WTC11 (cell line): ENCODE data around the gene RGMA. TPM values are rescaled to one million over a fixed set of nuclear protein-coding genes. Genes with fewer than 3 reads are reported as not detected.

Experiments
- ATAC-seq: fragments of 200-7000 bp; cut with Tn5 transposase; 2 replicates; pipeline ENCODE4 v1.10.0; 2021; ENCODE audit warnings: mild to moderate bottlenecking, moderate library complexity
- CTCF ChIA-PET: fragments of 300-600 bp; sonication (Branson Sonifier 250); formaldehyde crosslinking; loops from one replicate; lab custom pipeline; 2021; ENCODE audit warnings: antibody characterized with exemption; lab: Charles Lee
- POLR2A ChIA-PET: fragments of 350-600 bp; sonication (Branson Sonifier 250); formaldehyde crosslinking; loops from one replicate; lab custom pipeline; 2021; ENCODE audit warnings: antibody characterized with exemption; lab: Charles Lee
- DNase-seq: peaks from one replicate; pipeline ENCODE4 v3.0.0; 2021; ENCODE audit warnings: low spot score
- H3K27ac Mint-ChIP-seq: 2 replicates; pipeline ENCODE4 v1.8.0; 2021; ENCODE audit warnings: mixed read lengths
- H3K27me3 Mint-ChIP-seq: 2 replicates; pipeline ENCODE4 v1.8.0; 2021; ENCODE audit warnings: low read depth, mild to moderate bottlenecking, moderate library complexity, mixed read lengths
- H3K36me3 Mint-ChIP-seq: 2 replicates; pipeline ENCODE4 v1.8.0; 2021; ENCODE audit warnings: mixed read lengths
- H3K4me1 Mint-ChIP-seq: 2 replicates; pipeline ENCODE4 v1.8.0; 2022; ENCODE audit warnings: mixed read lengths
- H3K4me3 Mint-ChIP-seq: 2 replicates; pipeline ENCODE4 v1.8.0; 2021; ENCODE audit warnings: mild to moderate bottlenecking, moderate library complexity, mixed read lengths
- H3K9me3 Mint-ChIP-seq: 2 replicates; pipeline ENCODE4 v1.8.0; 2021; ENCODE audit warnings: mixed read lengths
- CBFB ChIP-seq: sonication (generic); formaldehyde crosslinking; IDR thresholded peaks from 2 replicates; pipeline ENCODE4 v1.8.1; 2022; ENCODE audit warnings: mild to moderate bottlenecking, low read depth, missing genetic modification reagents
- CTCF ChIP-seq: fragments of 200-600 bp; IDR thresholded peaks from 2 replicates; pipeline ENCODE4 v1.8.0; 2022; ENCODE audit warnings: antibody characterized with exemption
- ELF4 ChIP-seq: sonication (generic); formaldehyde crosslinking; IDR thresholded peaks from 2 replicates; pipeline ENCODE4 v1.8.1; 2022; ENCODE audit warnings: low read depth, mild to moderate bottlenecking, moderate library complexity, missing genetic modification reagents
- GABPB1 ChIP-seq: sonication (generic); formaldehyde crosslinking; IDR thresholded peaks from 2 replicates; pipeline ENCODE4 v1.8.1; 2023; ENCODE audit warnings: mild to moderate bottlenecking, missing genetic modification reagents
- HMGA2 ChIP-seq: fragments of 250-450 bp; sonication (Bioruptor Pico); IDR thresholded peaks from 2 replicates; pipeline ENCODE4 v1.4.0; 2021; ENCODE audit warnings: mild to moderate bottlenecking, moderate library complexity
- KAT7 ChIP-seq: sonication (generic); formaldehyde crosslinking; IDR thresholded peaks from 2 replicates; pipeline ENCODE4 v1.8.1; 2023; ENCODE audit warnings: missing genetic modification reagents, mild to moderate bottlenecking, borderline replicate concordance
- NFE2L1 ChIP-seq: sonication (generic); formaldehyde crosslinking; IDR thresholded peaks from 2 replicates; pipeline ENCODE4 v1.8.1; 2023; ENCODE audit warnings: missing genetic modification reagents
- NR2C2 ChIP-seq: sonication (generic); formaldehyde crosslinking; IDR thresholded peaks from 2 replicates; pipeline ENCODE4 v1.8.0; 2022; ENCODE audit warnings: mild to moderate bottlenecking, missing genetic modification reagents
- SMAD4 ChIP-seq: sonication (generic); formaldehyde crosslinking; IDR thresholded peaks from 2 replicates; pipeline ENCODE4 v1.8.0; 2022; ENCODE audit warnings: mild to moderate bottlenecking, missing genetic modification reagents
- TP53 ChIP-seq: sonication (generic); formaldehyde crosslinking; IDR thresholded peaks from 2 replicates; pipeline ENCODE4 v1.8.1; 2023; ENCODE audit warnings: mild to moderate bottlenecking, missing genetic modification reagents
- USF1 ChIP-seq: sonication (generic); formaldehyde crosslinking; IDR thresholded peaks from 2 replicates; pipeline ENCODE4 v1.8.0; 2022; ENCODE audit warnings: mild to moderate bottlenecking, missing genetic modification reagents
- ZNF232 ChIP-seq: sonication (generic); formaldehyde crosslinking; IDR thresholded peaks from 2 replicates; pipeline ENCODE4 v1.8.0; 2022; ENCODE audit warnings: mild to moderate bottlenecking, missing genetic modification reagents
- ZNF416 ChIP-seq: fragments of 250-450 bp; sonication (Bioruptor Pico); IDR thresholded peaks from 2 replicates; pipeline ENCODE4 v1.9.0; 2021; ENCODE audit warnings: mild to moderate bottlenecking, inconsistent platforms
- ZNF423 ChIP-seq: fragments of 250-450 bp; sonication (Bioruptor Pico); IDR thresholded peaks from 2 replicates; pipeline ENCODE4 v2.1.2; 2022; ENCODE audit warnings: mild to moderate bottlenecking, moderate library complexity
- total RNA-seq: library from RNA; stranded (reverse); gene quantifications from 3 replicates; pipeline ENCODE4 v1.2.3, GENCODE V29; 2021
- TF ChIP-seq, protein P1 (sequence below): fragments of 250-450 bp; sonication (Bioruptor Pico); IDR thresholded peaks from 2 replicates; pipeline ENCODE4 v1.8.0; 2021; ENCODE audit warnings: mild to moderate bottlenecking
- TF ChIP-seq, protein P2 (sequence below): sonication (generic); formaldehyde crosslinking; IDR thresholded peaks from 2 replicates; pipeline ENCODE4 v1.8.0; 2023; ENCODE audit warnings: missing genetic modification reagents
- TF ChIP-seq, protein P3 (sequence below): fragments of 250-450 bp; sonication (Bioruptor Pico); IDR thresholded peaks from 2 replicates; pipeline ENCODE4 v1.9.0; 2021; ENCODE audit warnings: moderate library complexity, mild to moderate bottlenecking, inconsistent platforms, borderline replicate concordance
- TF ChIP-seq, protein P4 (sequence below): fragments of 250-450 bp; sonication (Bioruptor Pico); IDR thresholded peaks from 2 replicates; pipeline ENCODE4 v2.1.2; 2022; ENCODE audit warnings: mild to moderate bottlenecking, moderate library complexity
- TF ChIP-seq, protein P5 (sequence below): sonication (generic); formaldehyde crosslinking; IDR thresholded peaks from 2 replicates; pipeline ENCODE4 v1.8.1; 2022; ENCODE audit warnings: mild to moderate bottlenecking, moderate library complexity, missing genetic modification reagents
- TF ChIP-seq, protein P6 (sequence below): sonication (generic); formaldehyde crosslinking; IDR thresholded peaks from 2 replicates; pipeline ENCODE4 v1.8.0; 2022; ENCODE audit warnings: mild to moderate bottlenecking, missing genetic modification reagents
- TF ChIP-seq, protein P7 (sequence below): sonication (generic); formaldehyde crosslinking; IDR thresholded peaks from 2 replicates; pipeline ENCODE4 v1.8.1; 2023; ENCODE audit warnings: mild to moderate bottlenecking, missing genetic modification reagents, moderate library complexity
- TF ChIP-seq, protein P8 (sequence below): sonication (generic); formaldehyde crosslinking; IDR thresholded peaks from 2 replicates; pipeline ENCODE4 v1.8.1; 2022; ENCODE audit warnings: mild to moderate bottlenecking, missing genetic modification reagents, moderate library complexity, borderline replicate concordance

Gene RGMA
- total RNA-seq, 1 experiment from 2014 or later, result 47.2 TPM

DNA sequence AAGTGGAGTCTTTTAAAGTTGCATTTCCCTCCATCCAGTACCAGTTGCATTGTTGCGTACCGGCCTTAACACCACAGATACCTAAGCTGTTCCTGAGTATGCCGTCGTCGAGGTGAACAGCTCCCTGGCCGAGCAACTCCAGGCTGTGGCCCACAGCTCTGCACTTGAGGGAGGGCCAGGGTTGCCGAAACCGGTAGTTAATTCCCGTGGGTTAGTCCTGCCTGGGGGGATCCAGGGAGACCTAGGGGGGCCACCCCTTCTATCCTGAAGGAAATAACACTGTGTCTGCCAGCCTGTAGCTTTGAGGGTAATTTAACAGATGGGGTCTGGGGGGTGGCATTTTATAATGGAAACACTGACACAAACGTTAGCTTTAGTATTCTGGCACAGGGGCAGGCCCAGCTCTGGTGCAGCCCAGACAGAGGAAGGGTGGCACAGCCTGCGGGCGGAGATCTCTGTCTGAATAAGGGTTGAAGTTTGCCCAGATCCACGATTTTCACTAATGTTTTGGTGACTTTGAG lies 60.8 kb downstream of the RGMA start (continued):
- no peak for TF ChIP-seq CTCF
- no peak for TF ChIP-seq ZNF423 (CRISPR knock-in tag)
- TF ChIP-seq, protein P1, sequence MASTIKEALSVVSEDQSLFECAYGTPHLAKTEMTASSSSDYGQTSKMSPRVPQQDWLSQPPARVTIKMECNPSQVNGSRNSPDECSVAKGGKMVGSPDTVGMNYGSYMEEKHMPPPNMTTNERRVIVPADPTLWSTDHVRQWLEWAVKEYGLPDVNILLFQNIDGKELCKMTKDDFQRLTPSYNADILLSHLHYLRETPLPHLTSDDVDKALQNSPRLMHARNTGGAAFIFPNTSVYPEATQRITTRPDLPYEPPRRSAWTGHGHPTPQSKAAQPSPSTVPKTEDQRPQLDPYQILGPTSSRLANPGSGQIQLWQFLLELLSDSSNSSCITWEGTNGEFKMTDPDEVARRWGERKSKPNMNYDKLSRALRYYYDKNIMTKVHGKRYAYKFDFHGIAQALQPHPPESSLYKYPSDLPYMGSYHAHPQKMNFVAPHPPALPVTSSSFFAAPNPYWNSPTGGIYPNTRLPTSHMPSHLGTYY, result no peak; the same call in 1 of the 2 replicates
- TF ChIP-seq, protein P2, sequence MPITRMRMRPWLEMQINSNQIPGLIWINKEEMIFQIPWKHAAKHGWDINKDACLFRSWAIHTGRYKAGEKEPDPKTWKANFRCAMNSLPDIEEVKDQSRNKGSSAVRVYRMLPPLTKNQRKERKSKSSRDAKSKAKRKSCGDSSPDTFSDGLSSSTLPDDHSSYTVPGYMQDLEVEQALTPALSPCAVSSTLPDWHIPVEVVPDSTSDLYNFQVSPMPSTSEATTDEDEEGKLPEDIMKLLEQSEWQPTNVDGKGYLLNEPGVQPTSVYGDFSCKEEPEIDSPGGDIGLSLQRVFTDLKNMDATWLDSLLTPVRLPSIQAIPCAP (CRISPR knock-in tag), result no peak
- TF ChIP-seq, protein P3, sequence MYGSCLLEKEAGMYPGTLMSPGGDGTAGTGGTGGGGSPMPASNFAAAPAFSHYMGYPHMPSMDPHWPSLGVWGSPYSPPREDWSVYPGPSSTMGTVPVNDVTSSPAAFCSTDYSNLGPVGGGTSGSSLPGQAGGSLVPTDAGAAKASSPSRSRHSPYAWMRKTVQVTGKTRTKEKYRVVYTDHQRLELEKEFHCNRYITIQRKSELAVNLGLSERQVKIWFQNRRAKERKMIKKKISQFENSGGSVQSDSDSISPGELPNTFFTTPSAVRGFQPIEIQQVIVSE (CRISPR knock-in tag), result no peak
- TF ChIP-seq KAT7 (CRISPR knock-in tag), result no peak
- TF ChIP-seq, all 79 proteins: peak for 0

DNA sequence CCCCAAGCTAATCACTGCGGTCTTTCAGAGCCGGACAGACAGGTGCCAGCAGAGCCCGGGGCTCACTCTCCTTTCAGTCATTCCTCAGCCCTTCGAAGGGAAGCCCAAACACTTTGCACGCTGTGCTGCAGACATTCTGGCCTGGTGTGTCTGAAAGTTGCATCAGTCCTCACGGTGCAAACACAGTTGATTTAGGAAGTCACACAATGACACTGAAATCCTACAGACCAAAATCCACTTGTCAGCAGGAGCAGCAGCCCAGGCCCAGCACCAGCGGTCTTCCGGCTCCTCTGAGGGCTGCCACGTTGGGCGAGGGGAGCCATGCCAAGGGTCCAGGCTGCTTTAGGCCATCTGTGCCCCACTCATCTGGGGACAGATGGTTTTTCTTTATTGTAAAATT lies 61.6 kb downstream of the RGMA start:
- Mint-ChIP-seq H3K4me3 (no peak overlapping the region), H3K36me3 (peaks cover 42% of the 10 kb centered on the region), H3K27ac (no peak overlapping the region), H3K4me1 (peaks cover 28% of the 10 kb centered on the region)
- POLR2A ChIA-PET, result no interaction called here
- TF ChIP-seq GABPB1 (CRISPR knock-in tag) (peak; percentile 79), NR2C2 (CRISPR knock-in tag) (no peak)
- TF ChIP-seq, all 79 proteins: peak for 1
- Mint-ChIP-seq H3K27me3 (no peaks in the 10 kb centered on the region), H3K9me3 (no peaks in the 10 kb centered on the region)
- ATAC-seq (no peak), DNase-seq (no peak)
- CTCF ChIA-PET, result interaction anchor here (1.0 to 6.3 kb wide), 3 partner anchors 9 to 1092 kb away, joined by 4 to 89 read pairs (median 5); no protein-coding TSS in a partner anchor

DNA sequence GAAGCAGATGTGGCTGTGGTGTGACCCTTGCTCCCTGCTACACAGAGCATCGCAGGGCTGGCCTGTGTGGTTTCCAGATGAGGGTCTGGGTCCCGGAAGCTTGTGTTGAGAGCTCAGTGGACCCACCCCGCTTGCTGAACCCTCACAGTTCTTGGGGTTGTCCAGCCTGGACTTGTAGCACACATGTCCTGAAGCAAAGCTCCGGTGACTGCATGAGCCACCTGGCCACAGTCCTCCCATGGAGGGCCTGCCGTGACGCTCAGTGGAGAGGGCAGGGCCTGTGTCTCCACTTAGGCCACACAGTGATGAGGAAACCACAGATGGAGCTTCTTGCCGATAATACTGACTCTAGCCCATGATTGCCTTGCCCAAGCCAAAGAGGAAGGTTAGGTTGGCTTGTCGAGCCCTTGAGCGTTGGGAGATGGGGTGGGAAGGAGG lies 62.6 kb downstream of the RGMA start:
- no peak overlapping the region for H3K4me3 Mint-ChIP-seq
- POLR2A ChIA-PET, result no interaction called here
- peaks cover 52% of the 10 kb centered on the region for H3K36me3 Mint-ChIP-seq
- no peak for ATAC-seq
- peaks cover 27% of the 10 kb centered on the region for H3K4me1 Mint-ChIP-seq
- no peak for DNase-seq
- peak overlapping the region; percentile 58 for H3K27ac Mint-ChIP-seq
- CTCF ChIA-PET, result no interaction called here
- no peaks in the 10 kb centered on the region for H3K9me3 Mint-ChIP-seq
- H3K27me3 Mint-ChIP-seq, result no peaks in the 10 kb centered on the region
- TF ChIP-seq ZNF423 (CRISPR knock-in tag), result no peak
- TF ChIP-seq ZNF232, result no peak
- no peak for TF ChIP-seq ZNF416
- TF ChIP-seq SMAD4, result no peak
- TF ChIP-seq, protein P4, sequence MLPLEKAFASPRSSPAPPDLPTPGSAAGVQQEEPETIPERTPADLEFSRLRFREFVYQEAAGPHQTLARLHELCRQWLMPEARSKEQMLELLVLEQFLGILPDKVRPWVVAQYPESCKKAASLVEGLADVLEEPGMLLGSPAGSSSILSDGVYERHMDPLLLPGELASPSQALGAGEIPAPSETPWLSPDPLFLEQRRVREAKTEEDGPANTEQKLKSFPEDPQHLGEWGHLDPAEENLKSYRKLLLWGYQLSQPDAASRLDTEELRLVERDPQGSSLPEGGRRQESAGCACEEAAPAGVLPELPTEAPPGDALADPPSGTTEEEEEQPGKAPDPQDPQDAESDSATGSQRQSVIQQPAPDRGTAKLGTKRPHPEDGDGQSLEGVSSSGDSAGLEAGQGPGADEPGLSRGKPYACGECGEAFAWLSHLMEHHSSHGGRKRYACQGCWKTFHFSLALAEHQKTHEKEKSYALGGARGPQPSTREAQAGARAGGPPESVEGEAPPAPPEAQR (CRISPR knock-in tag), result no peak
- TF ChIP-seq ELF4 (CRISPR knock-in tag), result no peak
- no peak for TF ChIP-seq CBFB
- TF ChIP-seq, protein P5, sequence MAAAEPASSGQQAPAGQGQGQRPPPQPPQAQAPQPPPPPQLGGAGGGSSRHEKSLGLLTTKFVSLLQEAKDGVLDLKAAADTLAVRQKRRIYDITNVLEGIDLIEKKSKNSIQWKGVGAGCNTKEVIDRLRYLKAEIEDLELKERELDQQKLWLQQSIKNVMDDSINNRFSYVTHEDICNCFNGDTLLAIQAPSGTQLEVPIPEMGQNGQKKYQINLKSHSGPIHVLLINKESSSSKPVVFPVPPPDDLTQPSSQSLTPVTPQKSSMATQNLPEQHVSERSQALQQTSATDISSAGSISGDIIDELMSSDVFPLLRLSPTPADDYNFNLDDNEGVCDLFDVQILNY (CRISPR knock-in tag), result no peak
- TF ChIP-seq NFE2L1, result no peak
- TF ChIP-seq, protein P6, sequence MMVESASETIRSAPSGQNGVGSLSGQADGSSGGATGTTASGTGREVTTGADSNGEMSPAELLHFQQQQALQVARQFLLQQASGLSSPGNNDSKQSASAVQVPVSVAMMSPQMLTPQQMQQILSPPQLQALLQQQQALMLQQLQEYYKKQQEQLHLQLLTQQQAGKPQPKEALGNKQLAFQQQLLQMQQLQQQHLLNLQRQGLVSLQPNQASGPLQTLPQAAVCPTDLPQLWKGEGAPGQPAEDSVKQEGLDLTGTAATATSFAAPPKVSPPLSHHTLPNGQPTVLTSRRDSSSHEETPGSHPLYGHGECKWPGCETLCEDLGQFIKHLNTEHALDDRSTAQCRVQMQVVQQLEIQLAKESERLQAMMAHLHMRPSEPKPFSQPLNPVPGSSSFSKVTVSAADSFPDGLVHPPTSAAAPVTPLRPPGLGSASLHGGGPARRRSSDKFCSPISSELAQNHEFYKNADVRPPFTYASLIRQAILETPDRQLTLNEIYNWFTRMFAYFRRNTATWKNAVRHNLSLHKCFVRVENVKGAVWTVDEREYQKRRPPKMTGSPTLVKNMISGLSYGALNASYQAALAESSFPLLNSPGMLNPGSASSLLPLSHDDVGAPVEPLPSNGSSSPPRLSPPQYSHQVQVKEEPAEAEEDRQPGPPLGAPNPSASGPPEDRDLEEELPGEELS (CRISPR knock-in tag), result no peak
- no peak for TF ChIP-seq USF1
- TF ChIP-seq, protein P7, sequence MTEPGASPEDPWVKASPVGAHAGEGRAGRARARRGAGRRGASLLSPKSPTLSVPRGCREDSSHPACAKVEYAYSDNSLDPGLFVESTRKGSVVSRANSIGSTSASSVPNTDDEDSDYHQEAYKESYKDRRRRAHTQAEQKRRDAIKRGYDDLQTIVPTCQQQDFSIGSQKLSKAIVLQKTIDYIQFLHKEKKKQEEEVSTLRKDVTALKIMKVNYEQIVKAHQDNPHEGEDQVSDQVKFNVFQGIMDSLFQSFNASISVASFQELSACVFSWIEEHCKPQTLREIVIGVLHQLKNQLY (CRISPR knock-in tag), result no peak
- no peak for TF ChIP-seq HMGA2 (CRISPR knock-in tag)
- no peak for TF ChIP-seq TP53 (CRISPR knock-in tag)
- TF ChIP-seq, protein P8, sequence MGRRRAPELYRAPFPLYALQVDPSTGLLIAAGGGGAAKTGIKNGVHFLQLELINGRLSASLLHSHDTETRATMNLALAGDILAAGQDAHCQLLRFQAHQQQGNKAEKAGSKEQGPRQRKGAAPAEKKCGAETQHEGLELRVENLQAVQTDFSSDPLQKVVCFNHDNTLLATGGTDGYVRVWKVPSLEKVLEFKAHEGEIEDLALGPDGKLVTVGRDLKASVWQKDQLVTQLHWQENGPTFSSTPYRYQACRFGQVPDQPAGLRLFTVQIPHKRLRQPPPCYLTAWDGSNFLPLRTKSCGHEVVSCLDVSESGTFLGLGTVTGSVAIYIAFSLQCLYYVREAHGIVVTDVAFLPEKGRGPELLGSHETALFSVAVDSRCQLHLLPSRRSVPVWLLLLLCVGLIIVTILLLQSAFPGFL (CRISPR knock-in tag), result no peak
